NCI-H1105 treated with DMSO at 0.1 percent for 48 hours (cell line): ENCODE measurements around the gene ANTKMT.
A peak's percentile ranks its signal among the peaks of the same experiment; 100 is the strongest.
"Not testable (repeated sequence)": the region's sequence is repeated elsewhere in the genome, so short reads cannot be mapped to it uniquely, and the experiment has no call there.

Experiments
- DNase-seq: peaks from one replicate; lab custom pipeline; 2025; lab: John Stamatoyannopoulos, UW

ANTKMT gene

GRCh38 chr16:681746-682427, 39.1 kb upstream of the ANTKMT start:
- DNase-seq, result no peak

- DNase-seq, result no peak
These were observed 38.2 kb upstream of the ANTKMT start for GRCh38 chr16:682493-683395.

GRCh38 chr16:683396-684070, 37.4 kb upstream of the ANTKMT start:
- no peak for DNase-seq

- peak; percentile 83 for DNase-seq
These were observed 36.7 kb upstream of the ANTKMT start, which contains the start of gene JMJD8 for GRCh38 chr16:684071-684794. Gene JMJD8, minus strand, starts transcription at chr16:684334. Its CDS starts 15 bp downstream, at chr16:684319.

GRCh38 chr16:684961-685696, 35.8 kb upstream of the ANTKMT start:
- DNase-seq, result peak; percentile 63

- no peak for DNase-seq
These were observed 35.0 kb upstream of the ANTKMT start for GRCh38 chr16:685967-686366.

- DNase-seq, result no peak
These were observed 34.3 kb upstream of the ANTKMT start for GRCh38 chr16:686459-687260.

GRCh38 chr16:687499-687898, 33.4 kb upstream of the ANTKMT start:
- DNase-seq, result no peak

GRCh38 chr16:689175-689897, 31.6 kb upstream of the ANTKMT start:
- DNase-seq, result no peak

GRCh38 chr16:691242-691641, 29.7 kb upstream of the ANTKMT start:
- not testable (repeated sequence) for DNase-seq

- no peak for DNase-seq
These were observed 28.4 kb upstream of the ANTKMT start for GRCh38 chr16:692356-693108.

GRCh38 chr16:693364-693763, 27.6 kb upstream of the ANTKMT start:
- no peak for DNase-seq

GRCh38 chr16:693766-694165, 27.2 kb upstream of the ANTKMT start:
- DNase-seq, result no peak

- DNase-seq, result no peak
These were observed 26.6 kb upstream of the ANTKMT start for GRCh38 chr16:694187-694862.

- DNase-seq, result no peak
These were observed 26.0 kb upstream of the ANTKMT start for GRCh38 chr16:694863-695354.

GRCh38 chr16:695355-696089, 25.4 kb upstream of the ANTKMT start:
- peak; percentile 79 for DNase-seq

- DNase-seq, result no peak
These were observed 21.9 kb upstream of the ANTKMT start for GRCh38 chr16:698911-699671.
